ENCODE data around the gene CACNB4.

CACNB4 gene

DNA sequence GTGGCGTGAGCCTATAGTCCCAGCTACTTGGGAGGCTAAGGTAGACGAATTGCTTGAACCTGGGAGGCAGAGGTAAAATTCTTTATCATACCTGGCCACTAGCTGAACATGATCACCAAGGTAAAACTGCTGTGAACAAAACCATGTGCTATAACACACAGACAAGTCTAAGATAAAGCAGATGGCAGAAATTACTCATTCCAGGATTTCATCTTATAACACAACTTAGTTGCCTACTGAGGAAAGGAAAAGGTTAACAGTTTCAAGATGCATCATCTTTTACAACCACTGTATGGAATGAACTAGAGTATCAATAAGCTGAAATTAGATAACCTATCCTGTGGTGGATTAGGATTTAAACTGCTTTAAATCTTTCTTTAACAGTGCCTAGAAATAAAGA lies 278.9 kb downstream of the CACNB4 start:
- TF ChIP-seq, protein P1, sequence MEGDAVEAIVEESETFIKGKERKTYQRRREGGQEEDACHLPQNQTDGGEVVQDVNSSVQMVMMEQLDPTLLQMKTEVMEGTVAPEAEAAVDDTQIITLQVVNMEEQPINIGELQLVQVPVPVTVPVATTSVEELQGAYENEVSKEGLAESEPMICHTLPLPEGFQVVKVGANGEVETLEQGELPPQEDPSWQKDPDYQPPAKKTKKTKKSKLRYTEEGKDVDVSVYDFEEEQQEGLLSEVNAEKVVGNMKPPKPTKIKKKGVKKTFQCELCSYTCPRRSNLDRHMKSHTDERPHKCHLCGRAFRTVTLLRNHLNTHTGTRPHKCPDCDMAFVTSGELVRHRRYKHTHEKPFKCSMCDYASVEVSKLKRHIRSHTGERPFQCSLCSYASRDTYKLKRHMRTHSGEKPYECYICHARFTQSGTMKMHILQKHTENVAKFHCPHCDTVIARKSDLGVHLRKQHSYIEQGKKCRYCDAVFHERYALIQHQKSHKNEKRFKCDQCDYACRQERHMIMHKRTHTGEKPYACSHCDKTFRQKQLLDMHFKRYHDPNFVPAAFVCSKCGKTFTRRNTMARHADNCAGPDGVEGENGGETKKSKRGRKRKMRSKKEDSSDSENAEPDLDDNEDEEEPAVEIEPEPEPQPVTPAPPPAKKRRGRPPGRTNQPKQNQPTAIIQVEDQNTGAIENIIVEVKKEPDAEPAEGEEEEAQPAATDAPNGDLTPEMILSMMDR (IDR thresholded peaks at IDR 0.05; ENCODE audit: control insufficient read depth, insufficient read depth, low read depth, low read length, missing control alignments): no peak
- no peak overlapping the region for H3K4me3 ChIP-seq (ENCODE audit: control insufficient read depth, low read depth, low read length)
- no peak for DNase-seq (ENCODE audit: low read depth)

DNA sequence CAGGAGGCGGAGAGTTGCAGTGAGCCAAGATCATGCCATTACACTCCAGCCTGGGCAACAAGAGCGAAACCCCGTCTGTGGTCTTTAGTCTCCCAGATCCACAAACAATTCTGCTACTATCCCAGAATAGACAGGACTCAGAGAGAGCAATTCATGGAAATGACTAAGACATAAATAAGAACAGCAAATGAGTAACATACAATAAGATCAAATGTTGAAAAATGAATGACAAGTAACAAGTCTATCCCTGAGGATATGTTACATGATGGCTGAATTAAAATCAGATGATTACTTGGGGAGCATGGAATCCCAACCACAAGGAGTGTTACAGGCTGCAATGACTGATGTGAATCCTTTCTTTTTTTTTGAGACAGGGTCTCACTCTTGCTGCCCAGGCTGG lies 280.9 kb downstream of the CACNB4 start:
- H3K4me3 ChIP-seq (ENCODE audit: control insufficient read depth, low read depth, low read length): no peak overlapping the region
- TF ChIP-seq, protein P1 (IDR thresholded peaks at IDR 0.05; ENCODE audit: control insufficient read depth, insufficient read depth, low read depth, low read length, missing control alignments): no peak
- DNase-seq (ENCODE audit: low read depth): no peak

DNA sequence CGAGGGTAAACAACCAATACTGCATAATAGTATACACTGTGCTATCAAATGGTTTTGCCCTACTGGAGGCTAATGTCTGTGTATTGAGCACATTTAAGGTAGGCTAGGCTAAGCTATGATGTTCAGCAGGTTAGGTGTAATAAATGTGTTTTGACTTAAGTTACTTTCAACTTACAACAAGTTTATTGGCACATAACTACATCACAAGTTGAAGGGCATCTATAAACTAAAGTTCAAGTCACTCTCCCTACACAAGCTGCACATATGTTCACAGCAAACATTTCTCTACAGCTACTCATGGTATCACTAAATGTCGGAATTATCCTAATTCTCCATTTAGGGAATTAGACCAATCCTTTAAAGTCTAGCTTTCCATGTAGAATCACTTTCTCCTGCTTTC lies 282.0 kb downstream of the CACNB4 start:
- TF ChIP-seq, protein P1 (IDR thresholded peaks at IDR 0.05; ENCODE audit: control insufficient read depth, insufficient read depth, low read depth, low read length, missing control alignments): no peak
- DNase-seq (ENCODE audit: low read depth): no peak
- H3K4me3 ChIP-seq (ENCODE audit: control insufficient read depth, low read depth, low read length): no peak overlapping the region

DNA sequence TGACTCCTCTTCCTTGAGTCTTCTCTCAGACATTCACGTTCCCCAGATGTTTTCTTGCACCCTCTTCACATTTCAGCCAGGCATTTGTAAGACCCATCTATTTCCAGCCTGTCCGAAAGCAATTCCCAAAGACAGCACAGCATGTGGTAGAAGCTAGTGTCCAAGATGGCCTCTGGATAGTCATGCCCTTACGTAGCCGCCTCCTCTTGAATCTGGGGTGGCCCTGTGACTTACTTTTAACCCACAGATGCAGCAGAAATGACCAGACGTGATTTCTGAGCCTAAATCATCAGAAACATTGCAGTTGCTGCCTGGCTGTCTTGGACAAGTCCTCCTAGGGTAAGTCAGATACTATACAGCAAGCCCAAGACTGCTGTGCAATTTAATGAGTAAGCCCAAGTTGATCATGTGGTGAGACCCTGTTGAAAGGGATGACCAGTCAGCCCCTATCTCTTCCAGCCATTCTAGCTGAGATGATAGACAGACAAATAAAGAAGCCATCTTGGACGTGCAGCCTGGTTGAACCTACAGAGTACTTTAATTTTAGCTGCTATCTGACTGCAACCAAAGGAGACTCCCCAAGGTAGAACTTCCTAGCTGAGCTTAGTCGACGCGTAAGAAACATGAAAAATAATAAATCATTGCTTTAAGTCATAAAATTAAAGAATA lies 282.9 kb downstream of the CACNB4 start:
- TF ChIP-seq, protein P1 (IDR thresholded peaks at IDR 0.05; ENCODE audit: control insufficient read depth, insufficient read depth, low read depth, low read length, missing control alignments): no peak
- DNase-seq (ENCODE audit: low read depth): no peak
- no peak overlapping the region for H3K4me3 ChIP-seq (ENCODE audit: control insufficient read depth, low read depth, low read length)

DNA sequence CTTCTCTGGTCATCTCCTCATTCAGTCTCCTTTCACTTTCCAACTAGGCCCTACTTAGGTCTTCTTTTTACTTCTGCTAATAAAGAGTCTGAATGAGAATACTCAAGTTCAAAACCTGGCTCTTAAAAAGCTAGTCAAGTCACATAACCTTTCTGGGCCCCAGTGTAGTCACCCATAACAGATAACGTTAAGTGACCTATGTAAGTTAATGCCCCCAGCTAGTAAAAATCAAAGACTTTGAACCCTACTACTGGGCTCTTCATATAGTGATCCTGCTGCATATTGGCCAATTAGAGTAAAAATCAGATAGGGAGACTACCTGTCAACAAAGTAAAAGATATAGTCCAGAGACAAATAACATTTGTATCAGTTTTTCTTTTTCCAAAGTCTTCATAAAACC lies 288.4 kb downstream of the CACNB4 start:
- no peak for DNase-seq (ENCODE audit: low read depth)
- H3K4me3 ChIP-seq (ENCODE audit: control insufficient read depth, low read depth, low read length): no peak overlapping the region
- TF ChIP-seq, protein P1 (IDR thresholded peaks at IDR 0.05; ENCODE audit: control insufficient read depth, insufficient read depth, low read depth, low read length, missing control alignments): no peak

DNA sequence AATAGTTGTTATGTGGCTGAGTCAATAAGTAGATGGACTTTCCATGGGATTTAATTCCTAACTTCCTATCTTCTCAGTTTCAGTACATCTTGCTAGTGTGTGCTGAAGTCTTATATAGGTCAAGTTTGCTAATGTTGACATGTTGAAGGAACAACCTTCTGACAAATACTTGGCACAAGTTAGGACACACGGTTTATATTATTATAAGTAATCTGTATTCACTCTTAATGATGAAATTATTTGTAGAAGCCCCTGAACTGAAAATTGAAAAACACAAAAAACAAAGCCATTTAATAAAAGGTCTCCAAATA lies 289.8 kb downstream of the CACNB4 start:
- no peak for DNase-seq (ENCODE audit: low read depth)
- TF ChIP-seq, protein P1 (IDR thresholded peaks at IDR 0.05; ENCODE audit: control insufficient read depth, insufficient read depth, low read depth, low read length, missing control alignments): no peak
- H3K4me3 ChIP-seq (ENCODE audit: control insufficient read depth, low read depth, low read length): no peak overlapping the region
